Right cardiac atrium (tissue), 5 donors: Measurements from ENCODE around the gene PAN3. TPM values are rescaled to one million over a fixed set of nuclear protein-coding genes. Genes with fewer than 3 reads are reported as not detected.
A peak's percentile ranks its signal among the peaks of the same experiment; 100 is the strongest.

Experiments used
- ATAC-seq, 2 donors: fragments of 200-7000 bp; cut with Tn5 transposase; one replicate each; pipeline versions ENCODE4 v1.8.0 to v1.9.1; 2020; ENCODE audit warnings: moderate library complexity in 2 of 2, mild to moderate bottlenecking in 1 of 2
- DNase-seq, 3 donors: peaks; one replicate each; pipeline ENCODE4 v3.0.0-alpha.2; 2020
- H3K27ac ChIP-seq: one replicate; pipeline ENCODE4 v1.5.1; 2013; ENCODE audit warnings: mild to moderate bottlenecking, low read length, control low read depth, moderate library complexity
- H3K27me3 ChIP-seq: one replicate; pipeline ENCODE4 v1.6.1; 2013; ENCODE audit not compliant: control insufficient read depth, insufficient read depth
- H3K4me1 ChIP-seq: one replicate; pipeline ENCODE4 v1.6.1; 2013; ENCODE audit warnings: low read length; ENCODE audit not compliant: control insufficient read depth, insufficient read depth
- H3K4me3 ChIP-seq: one replicate; pipeline ENCODE4 v1.5.1; 2013; ENCODE audit warnings: low read length, control low read depth
- H3K9me3 ChIP-seq: one replicate; pipeline ENCODE4 v1.6.1; 2013; ENCODE audit warnings: low read length; ENCODE audit not compliant: control insufficient read depth
- WGBS: extraction: QIAGEN DNeasy Blood & Tissue Kit; methylation state at CpG from one replicate; pipeline ENCODE4 v1.1.7; 2013; 5-methylcytosine and 5-hydroxymethylcytosine counted together
- intact Hi-C, 4 donors: fragments of 100-400 bp; cut with DNase I; formaldehyde crosslinking; loops; one replicate each; pipeline versions ENCODE4 v1.11.0 to v1.14.0; 2022 to 2023
- polyA plus RNA-seq: library from polyadenylated mRNA; stranded (reverse); fragments of 200-250 nt; gene quantifications from one replicate; pipeline ENCODE4 v1.2.3, GENCODE V29; 2013
- total RNA-seq, 4 donors: library from RNA; stranded (reverse); fragmentation: NEBNext Ultra II Directional; extraction: Animal tissue kit (Norgen Biotek cat#: 25700); gene quantifications; one replicate each; pipeline ENCODE4 v1.2.1, GENCODE V29; 2021
- donor health status: healthy with polysubstance abuse.
- donor health status: DM: no; HTN: yes; CAD: no.
- donor health status: DM: no; HTN: no; CAD: no.
- donor health status: DM: no; HTN: yes; CAD: no; lungs with severe emphysema.
- donor health status: DM: yes; HTN: yes; CAD: no.

PAN3 gene
- total and polyA plus RNA-seq, 5 donors: 4.9 to 14.6 (median 12.8) TPM

DNA sequence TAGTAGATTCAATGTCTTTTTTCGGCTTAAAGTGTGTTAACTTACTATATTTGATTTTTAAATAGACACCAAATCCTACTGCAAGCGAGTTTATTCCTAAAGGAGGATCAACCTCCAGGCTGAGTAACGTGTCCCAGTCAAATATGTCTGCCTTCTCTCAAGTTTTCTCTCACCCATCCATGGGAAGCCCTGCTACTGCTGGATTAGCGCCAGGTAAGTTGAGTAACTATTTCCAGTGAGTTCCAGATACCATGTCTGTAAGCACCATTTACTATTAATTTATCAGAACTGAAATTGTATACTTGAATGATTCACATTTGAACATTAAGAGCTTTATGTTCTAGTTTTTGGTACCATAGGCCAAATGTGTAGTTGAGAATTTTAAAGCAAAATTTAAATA is 81.8 kb downstream of the PAN3 start:
- no peak overlapping the region for H3K4me3 ChIP-seq
- no peak overlapping the region for H3K27ac ChIP-seq
- DNase-seq (peak in 1 of 3 donors; percentile 36), ATAC-seq (no peak)
- 94% methylated on average over 4 of the region's 4 CpGs for WGBS
- no peaks in the 10 kb centered on the region for H3K27me3 ChIP-seq
- H3K9me3 ChIP-seq: no peaks in the 10 kb centered on the region
- H3K4me1 ChIP-seq: no peaks in the 10 kb centered on the region
- intact Hi-C loops: no loop called here

GRCh38 chr13:28229522-28230411 is 91.4 kb downstream of the PAN3 start:
- no peaks in the 10 kb centered on the region for H3K27me3 ChIP-seq
- no peaks in the 10 kb centered on the region for H3K4me1 ChIP-seq
- H3K4me3 ChIP-seq: no peak overlapping the region
- DNase-seq (no peak), ATAC-seq (no peak)
- intact Hi-C loops: no loop called here
- H3K27ac ChIP-seq: no peak overlapping the region
- no peaks in the 10 kb centered on the region for H3K9me3 ChIP-seq
- 89% methylated on average over 4 of the region's 4 CpGs for WGBS

DNA sequence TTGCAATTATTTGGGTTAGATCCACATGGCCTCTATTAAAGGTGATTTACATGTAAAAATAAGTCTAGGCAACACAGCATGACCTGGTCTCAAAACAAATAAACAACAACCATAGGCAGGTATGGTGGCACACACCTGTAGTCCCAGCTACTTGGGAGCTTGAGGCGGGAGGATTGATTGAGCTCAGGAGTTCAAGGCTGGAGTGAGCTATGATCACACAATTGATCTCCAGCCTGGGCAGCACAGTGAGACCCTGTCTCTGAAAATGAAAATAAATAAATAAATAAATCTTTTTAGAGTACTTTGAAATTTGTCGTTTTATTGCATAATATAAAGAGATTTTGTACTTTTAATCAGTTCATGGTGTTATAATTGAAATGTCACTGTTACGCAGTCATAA is 93.3 kb downstream of the PAN3 start:
- Histone ChIP-seq H3K27ac (no peak overlapping the region), H3K27me3 (no peaks in the 10 kb centered on the region), H3K4me3 (no peak overlapping the region), H3K4me1 (no peaks in the 10 kb centered on the region), H3K9me3 (no peaks in the 10 kb centered on the region)
- no peak for DNase-seq
- over 99% methylated on average over 3 of the region's 3 CpGs for WGBS
- intact Hi-C loops: no loop called here
- ATAC-seq: no peak

GRCh38 chr13:28237944-28238343 is 99.6 kb downstream of the PAN3 start:
- Histone ChIP-seq H3K4me1 (no peaks in the 10 kb centered on the region), H3K9me3 (no peaks in the 10 kb centered on the region), H3K27me3 (no peaks in the 10 kb centered on the region), H3K27ac (no peak overlapping the region), H3K4me3 (no peak overlapping the region)
- DNase-seq (no peak), ATAC-seq (no peak)
- WGBS: 94% methylated on average over 2 of the region's 2 CpGs
- intact Hi-C loops: no loop called here

DNA sequence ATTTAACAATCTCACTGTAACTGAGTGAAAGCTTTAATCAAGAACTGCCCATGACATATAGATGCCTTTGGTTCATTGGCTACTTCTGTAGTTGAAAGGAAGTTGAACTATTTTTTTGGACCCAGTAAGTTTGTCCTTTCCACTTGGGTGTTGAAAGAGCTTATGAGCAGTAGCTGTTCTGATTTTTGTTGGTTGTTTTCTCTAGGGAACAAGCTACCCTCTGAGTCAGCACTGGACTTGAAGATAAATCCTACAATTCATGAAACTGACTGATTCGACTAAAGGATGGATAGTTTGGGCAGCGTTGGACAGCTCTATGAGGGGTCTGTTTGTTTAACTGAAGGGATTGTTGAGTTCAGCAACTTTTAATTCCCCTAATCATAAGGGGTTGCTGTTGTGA is 101.0 kb downstream of the PAN3 start:
- ATAC-seq (peak; percentile 78 to 87), DNase-seq (no peak)
- Histone ChIP-seq H3K9me3 (no peaks in the 10 kb centered on the region), H3K27me3 (no peaks in the 10 kb centered on the region), H3K4me3 (no peak overlapping the region), H3K4me1 (no peaks in the 10 kb centered on the region), H3K27ac (no peak overlapping the region)
- intact Hi-C loops: no loop called here
- WGBS: 42% methylated on average over 2 of the region's 2 CpGs

- intact Hi-C loops: no loop called here
- ATAC-seq (no peak), DNase-seq (no peak)
- 84% methylated on average over 2 of the region's 2 CpGs for WGBS
- no peaks in the 10 kb centered on the region for H3K9me3 ChIP-seq
- no peak overlapping the region for H3K4me3 ChIP-seq
- no peaks in the 10 kb centered on the region for H3K4me1 ChIP-seq
- H3K27me3 ChIP-seq: no peaks in the 10 kb centered on the region
- no peak overlapping the region for H3K27ac ChIP-seq
These were observed 107.1 kb downstream of the PAN3 start for GRCh38 chr13:28245465-28245864.

- Histone ChIP-seq H3K9me3 (no peaks in the 10 kb centered on the region), H3K4me1 (no peaks in the 10 kb centered on the region), H3K27me3 (no peaks in the 10 kb centered on the region), H3K27ac (no peak overlapping the region), H3K4me3 (no peak overlapping the region)
- intact Hi-C loops: no loop called here
- ATAC-seq: no peak
- DNase-seq: no peak
- 80% methylated on average over 2 of the region's 2 CpGs for whole genome bisulfite sequencing
These were observed 108.5 kb downstream of the PAN3 start for GRCh38 chr13:28246891-28247290.

GRCh38 chr13:28248080-28248479 is 109.7 kb downstream of the PAN3 start:
- ATAC-seq (no peak), DNase-seq (no peak)
- Histone ChIP-seq H3K4me1 (no peaks in the 10 kb centered on the region), H3K27me3 (no peaks in the 10 kb centered on the region), H3K4me3 (no peak overlapping the region), H3K9me3 (no peaks in the 10 kb centered on the region), H3K27ac (no peak overlapping the region)
- 22% methylated on average over 1 of the region's 1 CpG for WGBS
- intact Hi-C loops: no loop called here

- ATAC-seq: no peak
- Histone ChIP-seq H3K4me3 (no peak overlapping the region), H3K27me3 (no peaks in the 10 kb centered on the region), H3K9me3 (no peaks in the 10 kb centered on the region), H3K27ac (no peak overlapping the region), H3K4me1 (no peaks in the 10 kb centered on the region)
- WGBS: 87% methylated on average over 10 of the region's 10 CpGs
- intact Hi-C loops: no loop called here
- DNase-seq: no peak
These were observed 112.2 kb downstream of the PAN3 start for GRCh38 chr13:28250542-28250941.

DNA sequence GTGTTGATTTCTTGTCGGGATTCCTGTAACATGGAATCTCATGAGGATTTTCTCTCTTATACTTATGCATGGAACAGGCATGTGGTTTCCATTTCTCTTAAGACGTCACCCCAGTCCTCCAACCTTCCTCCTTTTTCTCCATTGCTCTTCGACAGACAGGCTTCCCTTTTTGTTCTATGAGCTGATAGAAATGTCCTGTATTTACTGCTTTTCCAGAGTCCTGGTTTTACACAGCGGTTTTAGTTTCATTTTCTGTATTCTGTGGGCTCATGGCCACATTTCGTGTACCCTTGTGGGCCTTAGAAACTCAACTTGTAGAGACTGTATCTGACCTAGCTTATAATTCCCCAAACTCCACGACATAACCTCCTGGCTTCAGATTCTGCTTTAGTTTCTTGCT is 113.1 kb downstream of the PAN3 start:
- intact Hi-C loops: no loop called here
- H3K9me3 ChIP-seq: no peaks in the 10 kb centered on the region
- H3K4me1 ChIP-seq: no peaks in the 10 kb centered on the region
- no peak for DNase-seq
- no peak overlapping the region for H3K4me3 ChIP-seq
- 84% methylated on average over 6 of the region's 6 CpGs for WGBS
- ATAC-seq: no peak
- no peaks in the 10 kb centered on the region for H3K27me3 ChIP-seq
- H3K27ac ChIP-seq: no peak overlapping the region

- Histone ChIP-seq H3K4me3 (no peak overlapping the region), H3K9me3 (no peaks in the 10 kb centered on the region), H3K4me1 (peaks cover 1% of the 10 kb centered on the region), H3K27ac (no peak overlapping the region), H3K27me3 (no peaks in the 10 kb centered on the region)
- DNase-seq (no peak), ATAC-seq (no peak)
- intact Hi-C loops: no loop called here
- 98% methylated on average over 1 of the region's 1 CpG for WGBS
These were observed 114.2 kb downstream of the PAN3 start for GRCh38 chr13:28252547-28252946.

- Histone ChIP-seq H3K4me1 (peaks cover 1% of the 10 kb centered on the region), H3K27me3 (no peaks in the 10 kb centered on the region), H3K4me3 (no peak overlapping the region), H3K9me3 (no peaks in the 10 kb centered on the region), H3K27ac (no peak overlapping the region)
- WGBS: 97% methylated on average over 4 of the region's 4 CpGs
- DNase-seq (no peak), ATAC-seq (no peak)
- intact Hi-C loops: no loop called here
These were observed 119.0 kb downstream of the PAN3 start for GRCh38 chr13:28257305-28257704.
